PC-9 (cell line): ENCODE measurements around the gene PSMB2. TPM values are rescaled to one million over a fixed set of nuclear protein-coding genes. Genes with fewer than 3 reads are reported as not detected.

ENCODE experiments used
- BruUV-seq: library from RNA; stranded (reverse); fragments of 400-500 nt; replicated peaks from 2 replicates; lab custom pipeline; 2021; lab: Mats Ljungman, UMichigan
- CTCF ChIA-PET: fragments of 300-600 bp; sonication (Branson Sonifier 250); formaldehyde crosslinking; loops from one replicate; lab custom pipeline; 2022; ENCODE audit warnings: antibody characterized with exemption; lab: Charles Lee
- POLR2A ChIA-PET: fragments of 300-600 bp; sonication (Branson Sonifier 250); formaldehyde crosslinking; loops from one replicate; lab custom pipeline; 2022; ENCODE audit warnings: antibody characterized with exemption; ENCODE audit not compliant: unreplicated experiment; lab: Charles Lee
- DNase-seq, 2 experiments: peaks; one replicate each; pipeline versions ENCODE4 v3.0.0 to v3.0.0-alpha.2; 2015 to 2022; ENCODE audit warnings: mixed read lengths in 1 of 2
- H2AFZ ChIP-seq: fragments of 200-600 bp; sonication (generic); 2 replicates; pipeline ENCODE4 v1.8.1; 2017; ENCODE audit warnings: antibody characterized with exemption
- H3F3A ChIP-seq: fragments of 200-600 bp; sonication (generic); 2 replicates; pipeline ENCODE4 v1.8.1; 2017; ENCODE audit warnings: antibody characterized with exemption, mild to moderate bottlenecking, low read depth; ENCODE audit not compliant: insufficient read depth
- H3K27ac ChIP-seq: fragments of 200-600 bp; sonication (generic); 2 replicates; pipeline ENCODE4 v1.6.1; 2016; ENCODE audit warnings: mixed run types
- H3K27me3 ChIP-seq: fragments of 200-600 bp; sonication (generic); 2 replicates; pipeline ENCODE4 v1.6.1; 2016; ENCODE audit warnings: low read depth, mixed run types; ENCODE audit not compliant: insufficient read depth
- H3K36me3 ChIP-seq: fragments of 200-600 bp; sonication (generic); 2 replicates; pipeline ENCODE4 v1.6.1; 2016; ENCODE audit warnings: low read depth, mixed run types
- H3K4me1 ChIP-seq: fragments of 200-600 bp; sonication (generic); replicated peaks from 2 replicates; pipeline ENCODE4 v1.6.1; 2016; ENCODE audit warnings: mixed run types; ENCODE audit not compliant: insufficient read depth
- H3K4me2 ChIP-seq: fragments of 200-600 bp; sonication (generic); 2 replicates; pipeline ENCODE4 v1.6.1; 2017; ENCODE audit warnings: mixed run types
- H3K4me3 ChIP-seq: fragments of 200-600 bp; sonication (generic); 2 replicates; pipeline ENCODE4 v1.6.1; 2016; ENCODE audit warnings: mixed run types
- H3K79me2 ChIP-seq: fragments of 200-600 bp; sonication (generic); 2 replicates; pipeline ENCODE4 v1.6.1; 2017; ENCODE audit warnings: low read depth, mixed run types
- H3K9me2 ChIP-seq: fragments of 200-600 bp; sonication (generic); 2 replicates; pipeline ENCODE4 v1.8.1; 2017; ENCODE audit warnings: mild to moderate bottlenecking; ENCODE audit not compliant: insufficient read depth
- H3K9me3 ChIP-seq: fragments of 200-600 bp; sonication (generic); 2 replicates; pipeline ENCODE4 v1.8.1; 2016; ENCODE audit warnings: low read depth; ENCODE audit not compliant: insufficient read depth
- H4K20me1 ChIP-seq: fragments of 200-600 bp; sonication (generic); 2 replicates; pipeline ENCODE4 v1.8.1; 2017; ENCODE audit not compliant: insufficient read depth
- EZH2 ChIP-seq: fragments of 200-600 bp; sonication (generic); IDR thresholded peaks from 2 replicates; pipeline ENCODE4 v1.8.0; 2017; ENCODE audit warnings: antibody characterized with exemption, low read depth
- intact Hi-C: fragments of 100-400 bp; cut with micrococcal nuclease; formaldehyde crosslinking; loops from one replicate; pipeline ENCODE4 v1.10.0; 2022; ENCODE audit not compliant: unreplicated experiment
- total RNA-seq: library from RNA; stranded (reverse); gene quantifications from 2 replicates; pipeline ENCODE4 v1.2.3, GENCODE V29; 2021
- TF ChIP-seq, protein P1 (sequence below): fragments of 200-600 bp; sonication (generic); conservative IDR thresholded peaks from 2 replicates; pipeline ENCODE4 v1.6.1; 2017; ENCODE audit warnings: mixed run types, antibody characterized with exemption, mild to moderate bottlenecking, moderate library complexity

Gene PSMB2
- total RNA-seq, 1 experiment from 2014 or later, result 206 TPM

DNA sequence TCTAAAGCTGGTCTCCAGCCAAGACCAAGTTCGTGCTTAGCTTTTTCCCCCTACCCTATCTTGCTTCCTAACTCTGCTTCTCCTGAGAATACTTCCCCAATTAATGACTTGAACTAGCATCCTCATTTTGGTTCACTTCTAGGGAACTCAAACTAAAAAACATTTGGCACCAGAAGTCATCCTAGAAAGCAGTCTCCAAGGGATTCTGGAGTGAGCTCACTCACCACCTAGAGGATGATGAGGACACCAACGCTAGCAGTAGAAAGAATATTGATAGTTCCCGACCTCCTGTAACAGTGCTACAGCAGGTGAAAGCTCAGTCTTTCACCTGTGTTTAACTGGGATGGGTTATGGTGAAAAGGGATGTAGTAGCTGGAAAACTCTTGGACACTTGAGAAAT, 4.7 kb upstream of the PSMB2 start:
- Histone ChIP-seq H3F3A (peaks cover 16% of the 10 kb centered on the region), H3K4me1 (peaks cover 5% of the 10 kb centered on the region), H4K20me1 (no peaks in the 10 kb centered on the region), H3K9me3 (no peaks in the 10 kb centered on the region), H3K4me2 (no peak overlapping the region), H3K27me3 (peaks cover 50% of the 10 kb centered on the region), H3K36me3 (no peaks in the 10 kb centered on the region), H3K27ac (no peak overlapping the region), H2AFZ (no peak overlapping the region), H3K4me3 (no peak overlapping the region), H3K79me2 (peaks cover 3% of the 10 kb centered on the region), H3K9me2 (no peaks in the 10 kb centered on the region)
- POLR2A ChIA-PET, result no interaction called here
- no peak for DNase-seq
- TF ChIP-seq EZH2, result no peak
- TF ChIP-seq, protein P1, sequence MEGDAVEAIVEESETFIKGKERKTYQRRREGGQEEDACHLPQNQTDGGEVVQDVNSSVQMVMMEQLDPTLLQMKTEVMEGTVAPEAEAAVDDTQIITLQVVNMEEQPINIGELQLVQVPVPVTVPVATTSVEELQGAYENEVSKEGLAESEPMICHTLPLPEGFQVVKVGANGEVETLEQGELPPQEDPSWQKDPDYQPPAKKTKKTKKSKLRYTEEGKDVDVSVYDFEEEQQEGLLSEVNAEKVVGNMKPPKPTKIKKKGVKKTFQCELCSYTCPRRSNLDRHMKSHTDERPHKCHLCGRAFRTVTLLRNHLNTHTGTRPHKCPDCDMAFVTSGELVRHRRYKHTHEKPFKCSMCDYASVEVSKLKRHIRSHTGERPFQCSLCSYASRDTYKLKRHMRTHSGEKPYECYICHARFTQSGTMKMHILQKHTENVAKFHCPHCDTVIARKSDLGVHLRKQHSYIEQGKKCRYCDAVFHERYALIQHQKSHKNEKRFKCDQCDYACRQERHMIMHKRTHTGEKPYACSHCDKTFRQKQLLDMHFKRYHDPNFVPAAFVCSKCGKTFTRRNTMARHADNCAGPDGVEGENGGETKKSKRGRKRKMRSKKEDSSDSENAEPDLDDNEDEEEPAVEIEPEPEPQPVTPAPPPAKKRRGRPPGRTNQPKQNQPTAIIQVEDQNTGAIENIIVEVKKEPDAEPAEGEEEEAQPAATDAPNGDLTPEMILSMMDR, result no peak; the same call in 1 of the 2 replicates
- CTCF ChIA-PET, result interaction anchor here (0.6 kb wide), 2 partner anchors 36 to 102 kb away, joined by 3 to 4 read pairs; no protein-coding TSS in a partner anchor
- no TSS peak for BruUV-seq
- intact Hi-C loops, result loop anchor here (10.0 kb wide), 1 partner anchor 791 kb away; the partner anchor contains the start of gene SMIM12

DNA sequence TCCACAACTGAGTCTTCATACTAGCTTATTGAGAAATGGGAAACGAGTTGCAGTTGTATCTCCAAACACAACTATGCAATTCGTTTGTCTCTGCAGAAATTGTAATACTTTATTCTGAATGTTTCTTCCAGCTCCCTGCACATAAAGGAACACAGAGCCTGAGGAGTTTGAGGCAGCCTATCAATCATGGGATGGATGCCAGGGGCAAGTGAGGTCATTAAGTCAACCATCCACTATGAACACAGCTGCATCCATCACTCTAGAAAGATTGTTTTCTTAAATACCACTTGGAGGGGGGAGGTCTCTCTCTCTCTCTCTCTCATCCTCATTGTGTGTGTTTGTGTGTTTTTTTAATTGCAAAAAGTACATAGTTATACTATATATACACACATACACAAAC, 2.9 kb upstream of the PSMB2 start:
- Histone ChIP-seq H3F3A (peaks cover 16% of the 10 kb centered on the region), H2AFZ (no peak overlapping the region), H3K27ac (no peak overlapping the region), H3K79me2 (peaks cover 21% of the 10 kb centered on the region), H3K4me1 (peaks cover 15% of the 10 kb centered on the region), H3K27me3 (peaks cover 38% of the 10 kb centered on the region), H3K9me3 (no peaks in the 10 kb centered on the region), H3K9me2 (no peaks in the 10 kb centered on the region), H3K4me2 (no peak overlapping the region), H3K36me3 (no peaks in the 10 kb centered on the region), H3K4me3 (no peak overlapping the region), H4K20me1 (no peaks in the 10 kb centered on the region; the same call in 1 of the 2 replicates)
- ChIA-PET POLR2A (no interaction called here), CTCF (no interaction called here)
- intact Hi-C loops, result loop anchor here (5.0 to 10.0 kb wide), 4 partner anchors 67 to 789 kb away; partner anchors contain the start of genes C1orf216, CLSPN and SMIM12
- BruUV-seq, result no TSS peak
- TF ChIP-seq EZH2, result no peak
- TF ChIP-seq, protein P1, result no peak
- no peak for DNase-seq

DNA sequence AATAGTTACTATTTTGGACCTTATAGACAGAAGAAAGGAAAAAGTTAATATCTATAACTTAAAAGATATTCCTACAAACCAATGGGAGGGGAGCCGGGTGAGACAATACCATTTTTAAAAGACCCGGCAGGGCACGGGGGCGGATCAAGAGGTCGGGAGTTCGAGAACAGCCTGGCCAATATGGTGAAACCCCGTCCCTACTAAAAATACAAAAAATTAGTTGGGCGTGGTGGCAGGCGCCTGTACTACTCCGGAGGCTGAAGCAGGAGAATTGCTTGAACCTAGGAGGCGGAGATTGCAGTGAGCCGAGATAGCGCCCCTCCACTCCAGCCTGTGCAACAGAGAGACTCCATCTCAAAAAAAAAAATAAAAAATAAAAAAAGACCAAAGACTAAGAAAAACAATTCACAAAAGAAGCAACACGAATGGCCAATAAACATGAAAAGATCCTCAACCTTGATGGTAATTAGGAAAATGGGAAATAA, 1.2 kb upstream of the PSMB2 start:
- Histone ChIP-seq H3K9me2 (no peaks in the 10 kb centered on the region), H3F3A (peaks cover 20% of the 10 kb centered on the region), H2AFZ (peak overlapping the region; percentile 97), H3K4me2 (peak overlapping the region; percentile 83), H3K4me3 (peak overlapping the region; percentile 84), H3K27ac (peak overlapping the region; percentile 88), H4K20me1 (peaks cover 6% of the 10 kb centered on the region), H3K79me2 (peaks cover 38% of the 10 kb centered on the region), H3K36me3 (no peaks in the 10 kb centered on the region; the same call in 1 of the 2 replicates), H3K4me1 (peaks cover 32% of the 10 kb centered on the region), H3K9me3 (no peaks in the 10 kb centered on the region), H3K27me3 (peaks cover 25% of the 10 kb centered on the region)
- DNase-seq, result peak in 1 of 2 experiments; percentile 20
- intact Hi-C loops, result loop anchor here (5.0 to 10.0 kb wide), 4 partner anchors 65 to 788 kb away; partner anchors contain the start of genes C1orf216, CLSPN and SMIM12
- TF ChIP-seq EZH2, result no peak
- TF ChIP-seq, protein P1, result no peak
- POLR2A ChIA-PET, result interaction anchor here (0.6 kb wide), 1 partner anchor 69 kb away, joined by 4 read pairs; no protein-coding TSS in a partner anchor
- CTCF ChIA-PET, result interaction anchor here (0.7 kb wide), 1 partner anchor 841 kb away, joined by 4 read pairs; no protein-coding TSS in a partner anchor
- no TSS peak for BruUV-seq
